ENCODE measurements around the gene IL1R1.
"Not testable (repeated sequence)": the region's sequence is repeated elsewhere in the genome, so short reads cannot be mapped to it uniquely, and the experiment has no call there.

The IL1R1 gene

GRCh38 chr2:102141970-102142828 lies at the start of gene IL1R1:
Gene IL1R1, plus strand, starts transcription at chr2:102142746. Its CDS starts 14,979 bp downstream, at chr2:102157725.
- DNase-seq (ENCODE audit: low read depth): no peak

GRCh38 chr2:102093662-102094061 lies 48.9 kb upstream of the IL1R1 start:
- no peak for DNase-seq (ENCODE audit: low read depth)

DNA sequence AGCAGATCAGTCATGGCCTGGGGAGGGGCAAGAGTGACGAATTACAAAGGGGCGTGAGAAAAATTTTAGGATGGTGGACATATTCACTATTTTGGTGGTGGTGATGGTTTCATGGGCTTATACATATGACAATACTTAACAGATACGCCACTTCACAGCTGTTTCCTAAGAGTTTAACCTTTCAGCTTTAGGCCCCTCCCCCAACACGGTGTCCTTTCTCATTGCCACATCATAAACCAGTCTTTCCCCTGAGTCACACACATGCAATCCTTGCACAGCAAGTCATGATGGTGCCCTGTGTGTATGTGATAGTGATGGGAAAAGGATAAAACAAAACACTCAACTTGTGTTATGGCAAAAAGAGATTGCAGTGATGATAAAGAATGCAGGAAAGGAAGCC lies 47.6 kb upstream of the IL1R1 start:
- DNase-seq (ENCODE audit: low read depth): peak; percentile 61

GRCh38 chr2:102096103-102096502 lies 46.4 kb upstream of the IL1R1 start:
- no peak for DNase-seq (ENCODE audit: low read depth)

DNA sequence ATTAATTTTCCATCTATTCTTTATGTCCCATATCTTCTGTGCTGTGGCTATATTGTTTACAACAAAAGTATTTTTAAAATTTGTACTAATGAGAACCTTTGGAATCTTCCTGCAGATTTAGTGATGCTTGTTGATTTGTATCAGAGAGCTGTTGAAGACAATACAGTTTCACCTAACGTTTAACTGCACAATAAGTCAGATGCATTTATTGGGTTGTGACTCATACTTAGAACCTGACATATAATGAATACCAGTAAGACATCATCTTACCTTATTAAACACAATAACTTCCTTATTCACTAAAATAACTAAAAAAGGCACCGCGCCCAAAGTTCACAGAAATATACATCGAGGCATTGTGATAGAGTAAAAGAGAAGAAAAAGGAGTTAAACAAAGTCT lies 43.8 kb upstream of the IL1R1 start:
- no peak for DNase-seq (ENCODE audit: low read depth)

DNA sequence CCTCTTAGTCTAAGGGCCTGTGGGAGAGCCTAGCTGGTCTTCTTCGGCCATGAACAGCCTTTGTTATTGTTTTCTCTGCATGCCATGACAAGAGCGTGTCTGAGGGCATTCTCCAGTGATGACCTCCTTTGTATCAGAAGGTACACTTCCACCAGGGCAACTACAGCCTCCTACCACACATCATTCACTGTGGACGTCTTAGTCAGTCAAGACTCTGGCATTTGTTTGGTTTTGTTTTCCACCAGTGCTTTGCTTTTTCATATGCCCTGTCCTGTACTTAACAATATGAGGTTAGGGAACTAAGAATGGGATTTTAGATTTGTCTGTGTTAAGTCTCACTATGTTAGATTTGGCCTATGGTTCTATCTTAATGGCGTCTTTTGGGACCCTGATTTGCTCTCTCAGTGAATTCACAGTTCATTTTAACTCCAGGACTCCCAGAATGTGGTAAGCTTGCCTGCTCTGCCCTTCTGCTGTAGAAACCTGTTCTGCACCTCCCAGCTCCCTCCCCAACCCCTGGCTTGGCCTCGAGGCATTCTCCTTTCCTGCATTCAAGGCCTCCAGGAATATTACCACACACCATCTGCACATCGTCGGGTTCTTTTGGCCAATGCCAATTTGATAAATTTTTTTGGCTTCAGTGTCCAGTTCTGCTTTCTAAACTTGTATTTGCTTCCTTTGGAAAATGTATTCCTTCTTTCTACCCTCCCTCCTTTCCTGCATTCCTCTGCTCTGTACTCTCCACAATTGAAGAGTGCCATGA lies 42.8 kb upstream of the IL1R1 start:
- DNase-seq (ENCODE audit: low read depth): no peak

DNA sequence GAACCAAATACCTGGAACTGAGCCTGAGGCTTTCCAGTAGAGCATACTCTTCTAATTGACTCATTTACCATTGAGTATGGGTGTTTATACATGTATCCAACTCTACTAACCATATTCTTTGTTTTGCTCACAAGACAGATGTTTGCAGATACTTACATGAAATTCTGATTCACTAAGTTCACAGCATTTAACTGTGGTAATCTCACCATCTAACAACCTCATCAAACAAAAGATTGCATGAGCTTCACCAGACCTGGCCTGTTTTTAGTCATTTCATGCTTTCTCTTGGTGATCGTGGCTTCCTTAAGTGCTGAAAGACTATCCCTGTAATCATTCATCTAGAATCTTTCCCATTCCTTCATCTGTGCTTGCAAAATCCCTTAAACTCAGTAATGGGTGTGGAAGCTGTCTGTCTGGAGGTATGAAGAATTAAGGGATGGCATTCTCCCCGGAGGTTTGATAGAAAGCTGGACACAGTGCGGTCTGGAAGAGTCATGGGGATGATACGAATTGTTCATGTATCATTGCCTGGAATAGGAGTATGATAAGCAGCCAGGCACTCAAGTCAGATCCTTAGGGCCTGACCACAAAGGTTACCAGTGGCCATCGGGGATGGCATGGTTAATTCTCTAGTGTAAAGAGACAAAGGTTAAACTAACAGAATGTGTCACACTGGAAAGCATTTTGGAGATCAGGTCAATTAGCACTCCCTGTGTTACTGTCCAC lies 42.0 kb upstream of the IL1R1 start:
- DNase-seq (ENCODE audit: low read depth): no peak

DNA sequence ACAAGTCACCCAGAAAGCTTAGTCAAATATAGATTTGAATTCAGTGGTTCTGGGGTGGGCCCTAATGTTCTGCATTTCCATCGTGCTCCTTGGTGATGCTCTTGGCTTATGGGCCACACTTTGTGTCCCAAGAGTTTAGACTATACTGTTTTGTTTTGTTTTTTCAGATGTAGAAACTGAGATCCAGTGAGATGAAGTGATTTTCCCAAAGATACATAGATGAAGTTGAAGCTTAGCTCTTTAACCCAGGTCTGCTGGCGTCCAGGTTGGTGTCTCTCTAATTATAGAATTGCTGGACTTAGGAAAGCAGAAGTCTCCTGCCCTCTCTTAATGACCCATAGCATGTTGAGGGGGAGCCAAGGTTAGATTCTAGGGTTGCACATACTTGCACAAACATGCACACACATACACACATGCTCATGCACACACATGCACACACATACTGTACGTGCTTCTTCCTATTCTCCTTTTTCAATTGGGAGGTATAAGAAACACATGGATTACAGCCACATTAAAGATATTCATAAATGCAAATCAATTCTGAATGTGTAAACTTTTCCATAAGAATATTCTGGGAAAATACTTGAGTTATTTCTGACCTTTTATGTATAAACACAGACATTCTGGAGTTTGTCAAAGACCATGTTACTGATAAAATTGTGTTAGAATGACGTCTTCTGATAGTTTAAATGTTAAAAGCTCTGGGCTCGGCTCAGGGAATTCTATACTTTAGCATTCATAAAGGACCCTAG lies 41.3 kb upstream of the IL1R1 start:
- no peak for DNase-seq (ENCODE audit: low read depth)

- no peak for DNase-seq (ENCODE audit: low read depth)
These were observed 40.5 kb upstream of the IL1R1 start for GRCh38 chr2:102101849-102102635.

- not testable (repeated sequence) for DNase-seq (ENCODE audit: low read depth)
These were observed 40.0 kb upstream of the IL1R1 start for GRCh38 chr2:102102636-102102948.

GRCh38 chr2:102103284-102103683 lies 39.3 kb upstream of the IL1R1 start:
- no peak for DNase-seq (ENCODE audit: low read depth)

GRCh38 chr2:102103992-102104871 lies 38.3 kb upstream of the IL1R1 start:
- DNase-seq (ENCODE audit: low read depth): peak; percentile 73

GRCh38 chr2:102106133-102106556 lies 36.4 kb upstream of the IL1R1 start:
- DNase-seq (ENCODE audit: low read depth): no peak

DNA sequence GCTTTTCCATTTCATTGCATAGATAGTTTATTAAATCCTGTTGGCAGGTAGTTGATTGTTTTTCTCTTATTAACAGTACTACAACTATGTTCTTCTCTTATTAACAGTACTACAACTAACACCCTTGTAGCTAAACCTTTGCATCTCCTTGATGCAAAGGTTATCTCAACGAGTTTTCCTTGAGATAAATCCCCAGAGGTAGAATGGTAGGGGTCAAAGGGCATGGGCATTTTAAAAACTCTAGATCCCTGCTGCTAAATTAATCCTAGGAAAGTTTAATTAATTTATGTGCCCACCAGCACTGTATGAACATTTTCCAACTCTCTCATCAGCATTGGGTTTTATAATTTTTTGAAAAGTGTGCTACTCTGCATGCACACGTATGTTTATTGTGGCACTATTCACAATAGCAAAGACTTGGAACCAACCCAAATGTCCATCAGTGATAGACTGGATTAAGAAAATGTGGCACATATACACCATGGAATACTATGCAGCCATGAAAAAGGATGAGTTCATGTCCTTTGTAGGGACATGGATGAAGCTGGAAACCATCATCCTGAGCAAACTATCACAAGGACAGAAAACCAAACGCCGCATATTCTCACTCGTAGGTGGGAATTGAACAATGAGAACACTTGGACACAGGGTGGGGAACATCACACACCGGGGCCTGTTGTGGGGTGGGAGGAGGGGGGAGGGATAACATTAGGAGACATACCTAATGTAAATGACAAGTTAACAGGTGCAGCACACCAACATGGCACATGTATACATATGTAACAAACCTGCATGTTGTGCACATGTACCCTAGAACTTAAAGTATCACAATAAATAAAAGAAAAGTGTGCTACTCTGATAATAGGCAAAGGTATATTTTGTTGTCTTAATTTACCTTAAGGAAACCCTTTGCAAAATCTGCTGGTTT lies 35.5 kb upstream of the IL1R1 start:
- DNase-seq (ENCODE audit: low read depth): not testable (repeated sequence)

- DNase-seq (ENCODE audit: low read depth): no peak
These were observed 34.8 kb upstream of the IL1R1 start for GRCh38 chr2:102107741-102108070.

DNA sequence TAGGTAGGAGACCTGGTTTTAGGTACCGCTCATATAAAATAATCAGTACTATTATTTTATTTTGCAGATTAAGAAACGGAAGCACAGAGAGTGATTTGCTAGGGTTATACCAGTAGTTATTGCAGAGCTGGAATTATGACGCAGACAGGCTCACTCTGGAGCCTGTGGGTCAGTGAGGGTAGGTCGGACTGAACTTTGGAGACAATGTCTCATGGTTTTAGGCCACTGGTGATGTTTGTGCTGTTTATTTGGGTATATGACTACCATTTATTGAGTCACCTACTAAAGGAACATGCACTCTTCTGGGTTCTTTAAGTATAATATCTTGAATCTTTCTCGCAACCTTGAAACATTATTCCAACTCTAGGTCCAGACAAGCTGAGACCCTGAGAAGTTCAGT lies 33.5 kb upstream of the IL1R1 start:
- no peak for DNase-seq (ENCODE audit: low read depth)

GRCh38 chr2:102110171-102110570 lies 32.4 kb upstream of the IL1R1 start:
- no peak for DNase-seq (ENCODE audit: low read depth)

DNA sequence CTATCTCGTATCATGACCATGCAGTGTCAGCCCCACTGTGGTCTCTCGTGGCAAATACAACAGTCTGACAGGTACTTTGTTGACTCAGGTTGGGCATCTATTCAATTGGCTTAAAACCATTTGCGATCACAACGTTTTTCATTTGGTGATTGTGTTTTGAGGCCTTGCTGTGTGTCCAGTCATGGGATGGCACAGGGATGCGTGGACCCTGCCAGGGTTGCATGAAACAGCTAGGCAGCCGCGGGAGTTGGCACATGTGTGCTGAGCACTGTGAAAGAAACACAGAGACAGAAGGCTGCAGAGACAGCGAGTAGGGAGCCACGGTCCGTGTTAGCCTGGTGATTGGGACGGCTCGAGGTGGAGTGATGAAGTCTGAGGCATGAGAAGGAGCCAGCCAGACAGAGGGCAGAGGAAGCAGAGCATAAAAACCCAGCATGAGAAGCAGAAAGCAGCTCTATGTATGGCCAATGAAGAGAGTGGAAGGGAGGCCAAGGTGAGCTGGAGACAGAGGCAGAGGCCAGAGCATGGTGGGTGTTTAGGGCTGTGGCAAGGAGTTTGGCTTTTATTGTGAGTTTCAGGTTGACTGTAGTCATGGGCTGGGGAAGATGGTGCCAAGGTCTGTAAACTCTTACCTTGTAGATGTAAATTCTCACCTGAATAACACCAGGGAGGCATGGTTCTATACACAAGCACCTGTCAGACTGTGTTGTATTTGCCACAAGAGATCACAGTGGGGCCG lies 31.8 kb upstream of the IL1R1 start:
- DNase-seq (ENCODE audit: low read depth): no peak

Data from HS-5 (cell line).